NCI-H345 treated with DMSO at 0.1 percent for 48 hours (cell line): ENCODE results near the gene TSHZ1.

Source experiments
- DNase-seq: peaks from one replicate; lab custom pipeline; 2025; ENCODE audit not compliant: unreplicated experiment; lab: John Stamatoyannopoulos, UW

TSHZ1 gene

GRCh38 chr18:75268364-75268646 is 57.7 kb downstream of the TSHZ1 start:
- no peak for DNase-seq

GRCh38 chr18:75269124-75269680 is 58.6 kb downstream of the TSHZ1 start:
- peak; percentile 10 for DNase-seq

- DNase-seq, result no peak
These were observed 59.1 kb downstream of the TSHZ1 start for GRCh38 chr18:75269696-75270095.

- no peak for DNase-seq
These were observed 61.4 kb downstream of the TSHZ1 start for GRCh38 chr18:75271952-75272351.

GRCh38 chr18:75273817-75274216 is 63.2 kb downstream of the TSHZ1 start:
- DNase-seq, result no peak

GRCh38 chr18:75275226-75275625 is 64.6 kb downstream of the TSHZ1 start:
- DNase-seq, result no peak

- DNase-seq, result no peak
These were observed 66.4 kb downstream of the TSHZ1 start for GRCh38 chr18:75276818-75277609.

GRCh38 chr18:75277610-75277928 is 67.0 kb downstream of the TSHZ1 start:
- DNase-seq, result no peak

GRCh38 chr18:75279381-75279780 is 68.8 kb downstream of the TSHZ1 start:
- DNase-seq, result no peak

- no peak for DNase-seq
These were observed 70.1 kb downstream of the TSHZ1 start for GRCh38 chr18:75280427-75281280.

GRCh38 chr18:75282746-75283145 is 72.1 kb downstream of the TSHZ1 start:
- DNase-seq, result no peak

GRCh38 chr18:75283731-75284130 is 73.1 kb downstream of the TSHZ1 start:
- no peak for DNase-seq

- DNase-seq, result no peak
These were observed 74.0 kb downstream of the TSHZ1 start for GRCh38 chr18:75284566-75284965.

- DNase-seq, result no peak
These were observed 75.3 kb downstream of the TSHZ1 start for GRCh38 chr18:75285876-75286275.

- DNase-seq, result no peak
These were observed 76.4 kb downstream of the TSHZ1 start for GRCh38 chr18:75287006-75287405.

- DNase-seq, result no peak
These were observed 77.1 kb downstream of the TSHZ1 start for GRCh38 chr18:75287700-75288099.

GRCh38 chr18:75289761-75290160 is 79.2 kb downstream of the TSHZ1 start:
- DNase-seq, result no peak

- DNase-seq, result peak; percentile 24
These were observed 80.3 kb downstream of the TSHZ1 start for GRCh38 chr18:75290737-75291358.

- no peak for DNase-seq
These were observed 80.9 kb downstream of the TSHZ1 start for GRCh38 chr18:75291460-75291859.

- peak; percentile 66 for DNase-seq
These were observed 83.0 kb downstream of the TSHZ1 start for GRCh38 chr18:75293591-75293990.

GRCh38 chr18:75297731-75298130 is 87.1 kb downstream of the TSHZ1 start:
- no peak for DNase-seq
